ENCODE results near the gene XK. TPM values are rescaled to one million over a fixed set of nuclear protein-coding genes. Genes with fewer than 3 reads are reported as not detected.

The XK gene
- total and polyA plus RNA-seq, 2 donors (not counting 3 experiments of a cell fraction or from before 2014, with no cell fraction given), result 0.03 to 0.07 TPM

DNA sequence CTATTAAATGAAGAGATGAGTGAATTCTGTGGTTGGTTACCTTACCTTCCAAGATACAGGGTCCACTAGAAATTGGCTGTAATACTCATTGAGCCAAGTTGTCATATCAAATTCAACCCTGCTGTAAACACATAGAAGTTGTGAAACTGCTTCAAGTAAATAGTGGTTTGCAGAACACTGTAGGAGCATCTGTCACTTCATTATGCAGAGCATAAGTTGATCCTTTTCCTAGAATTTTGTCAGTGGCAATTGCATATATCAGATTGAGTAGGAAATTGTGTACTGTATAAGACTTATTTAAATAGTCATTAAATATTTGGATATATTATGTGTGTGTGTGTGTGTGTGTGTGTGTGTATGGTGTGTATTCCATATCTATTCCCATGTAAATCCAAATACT is 8.8 kb upstream of the XK start:
- H4K20me1 ChIP-seq (replicated peaks; ENCODE audit: control insufficient read depth, extremely low read depth, insufficient read depth, low read length), result no peaks in the 10 kb centered on the region

More for the DNA sequence above, 8.8 kb upstream of the XK start:
- Histone ChIP-seq H3K27ac (ENCODE audit: insufficient read depth, low read depth, low read length) (no peak overlapping the region), H3K9ac (replicated peaks; ENCODE audit: extremely low read depth, insufficient read depth, low read length) (no peak overlapping the region), H2AFZ (ENCODE audit: low read depth, low read length) (no peak overlapping the region), H3K4me3 (replicated peaks in 1 of 3; ENCODE audit: insufficient read depth in 1 of 3, low read depth in 1 of 3, low read length in 3 of 3) (no peak overlapping the region), H3K79me2 (ENCODE audit: control insufficient read depth, insufficient read depth, low read length) (no peaks in the 10 kb centered on the region), H3K27me3 (ENCODE audit: control insufficient read depth in 2 of 2, insufficient read depth in 2 of 2, low read length in 2 of 2) (no peaks in the 10 kb centered on the region), H3K36me3 (ENCODE audit: control insufficient read depth in 2 of 2, extremely low read depth in 1 of 2, insufficient read depth in 2 of 2, low read length in 2 of 2) (no peaks in the 10 kb centered on the region), H3K9me3 (replicated peaks; ENCODE audit: control insufficient read depth, insufficient read depth, low read length) (no peaks in the 10 kb centered on the region), H3K9me1 (replicated peaks; ENCODE audit: control insufficient read depth, extremely low read depth, insufficient read depth, low read length) (no peaks in the 10 kb centered on the region), H3K4me1 (ENCODE audit: control insufficient read depth, extremely low read depth, insufficient read depth, low read length) (no peaks in the 10 kb centered on the region), H3K4me2 (ENCODE audit: insufficient read depth, low read length) (no peak overlapping the region)
- no TSS peak for BruUV-seq (replicated peaks)
- TF ChIP-seq, protein P1, sequence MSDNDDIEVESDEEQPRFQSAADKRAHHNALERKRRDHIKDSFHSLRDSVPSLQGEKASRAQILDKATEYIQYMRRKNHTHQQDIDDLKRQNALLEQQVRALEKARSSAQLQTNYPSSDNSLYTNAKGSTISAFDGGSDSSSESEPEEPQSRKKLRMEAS (IDR thresholded peaks at IDR 0.05; ENCODE audit: insufficient read depth, insufficient read length), result no peak
- TF ChIP-seq EZH2 (IDR thresholded peaks at IDR 0.05; ENCODE audit: borderline replicate concordance, low read depth, low read length, severe bottlenecking) (no peak), MYC (IDR thresholded peaks at IDR 0.05; ENCODE audit: low read depth, low read length) (no peak), POLR2A (IDR thresholded peaks at IDR 0.05; ENCODE audit: low read depth, low read length) (no peak), POLR2AphosphoS5 (IDR thresholded peaks at IDR 0.05; ENCODE audit: insufficient read depth, low read depth, low read length) (no peak), JUN (IDR thresholded peaks at IDR 0.05; ENCODE audit: borderline replicate concordance, insufficient read depth, insufficient read length, low read depth) (no peak), GATA2 (IDR thresholded peaks at IDR 0.05; ENCODE audit: insufficient read depth, insufficient read length, low read depth, low read length) (no peak), FOS (IDR thresholded peaks at IDR 0.05; ENCODE audit: borderline replicate concordance, insufficient read depth, low read length) (no peak)
- TF ChIP-seq, protein P2, sequence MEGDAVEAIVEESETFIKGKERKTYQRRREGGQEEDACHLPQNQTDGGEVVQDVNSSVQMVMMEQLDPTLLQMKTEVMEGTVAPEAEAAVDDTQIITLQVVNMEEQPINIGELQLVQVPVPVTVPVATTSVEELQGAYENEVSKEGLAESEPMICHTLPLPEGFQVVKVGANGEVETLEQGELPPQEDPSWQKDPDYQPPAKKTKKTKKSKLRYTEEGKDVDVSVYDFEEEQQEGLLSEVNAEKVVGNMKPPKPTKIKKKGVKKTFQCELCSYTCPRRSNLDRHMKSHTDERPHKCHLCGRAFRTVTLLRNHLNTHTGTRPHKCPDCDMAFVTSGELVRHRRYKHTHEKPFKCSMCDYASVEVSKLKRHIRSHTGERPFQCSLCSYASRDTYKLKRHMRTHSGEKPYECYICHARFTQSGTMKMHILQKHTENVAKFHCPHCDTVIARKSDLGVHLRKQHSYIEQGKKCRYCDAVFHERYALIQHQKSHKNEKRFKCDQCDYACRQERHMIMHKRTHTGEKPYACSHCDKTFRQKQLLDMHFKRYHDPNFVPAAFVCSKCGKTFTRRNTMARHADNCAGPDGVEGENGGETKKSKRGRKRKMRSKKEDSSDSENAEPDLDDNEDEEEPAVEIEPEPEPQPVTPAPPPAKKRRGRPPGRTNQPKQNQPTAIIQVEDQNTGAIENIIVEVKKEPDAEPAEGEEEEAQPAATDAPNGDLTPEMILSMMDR (IDR thresholded peaks at IDR 0.05; ENCODE audit: extremely low read depth in 1 of 2, insufficient read depth in 1 of 2, low read depth in 1 of 2, low read length in 2 of 2), result no peak
- intact Hi-C loops (cut with micrococcal nuclease) (no loop called here), dilution Hi-C loops (cut with MboI; ENCODE audit: extremely low pct_ligation_motif_present, low sequenced_read_pairs) (no loop called here)
- POLR2A ChIA-PET, result no interaction called here
- FAIRE-seq (no peak), DNase-seq (ENCODE audit: low read depth, low spot score) (no peak)
- CTCF ChIA-PET, result no interaction called here
